Chondrocyte (in vitro differentiated cells): ENCODE results near the gene FIGLA. TPM values are rescaled to one million over a fixed set of nuclear protein-coding genes. Genes with fewer than 3 reads are reported as not detected.

Experiments used
- DNase-seq: peaks from one replicate; pipeline ENCODE4 v3.0.0; 2021; ENCODE audit warnings: mixed read lengths, low spot score
- H3K27ac Mint-ChIP-seq: one replicate; pipeline ENCODE4 v1.8.0; 2021; ENCODE audit warnings: mild to moderate bottlenecking, moderate library complexity, mixed read lengths; ENCODE audit not compliant: unreplicated experiment
- H3K27me3 Mint-ChIP-seq: 2 replicates; pipeline ENCODE4 v1.8.0; 2021; ENCODE audit warnings: low read depth, mixed read lengths
- H3K36me3 Mint-ChIP-seq: 2 replicates; pipeline ENCODE4 v1.8.0; 2021; ENCODE audit warnings: low read depth, mixed read lengths
- H3K4me1 Mint-ChIP-seq: 2 replicates; pipeline ENCODE4 v1.8.0; 2021; ENCODE audit warnings: low read depth, mild to moderate bottlenecking, mixed read lengths
- H3K4me3 Mint-ChIP-seq: one replicate; pipeline ENCODE4 v1.8.0; 2021; ENCODE audit warnings: mild to moderate bottlenecking, moderate library complexity, mixed read lengths; ENCODE audit not compliant: unreplicated experiment
- H3K9me3 Mint-ChIP-seq: 2 replicates; pipeline ENCODE4 v1.8.0; 2021; ENCODE audit warnings: low read depth, mixed read lengths
- total RNA-seq: library from RNA; stranded (reverse); gene quantifications from 3 replicates; pipeline ENCODE4 v1.2.1, GENCODE V29; 2021
- TF ChIP-seq, protein P1 (sequence below): fragments of 200-600 bp; sonication (generic); IDR thresholded peaks from 2 replicates; pipeline ENCODE4 v1.5.0; 2021; ENCODE audit warnings: antibody characterized with exemption, mild to moderate bottlenecking, moderate library complexity

FIGLA gene
- total RNA-seq, 1 donor from 2014 or later: not detected

GRCh38 chr2:70822843-70823242, 32.4 kb upstream of the FIGLA start:
- H3K9me3 Mint-ChIP-seq: no peaks in the 10 kb centered on the region
- H3K27ac Mint-ChIP-seq: no peak overlapping the region
- no peaks in the 10 kb centered on the region for H3K36me3 Mint-ChIP-seq
- TF ChIP-seq, protein P1, sequence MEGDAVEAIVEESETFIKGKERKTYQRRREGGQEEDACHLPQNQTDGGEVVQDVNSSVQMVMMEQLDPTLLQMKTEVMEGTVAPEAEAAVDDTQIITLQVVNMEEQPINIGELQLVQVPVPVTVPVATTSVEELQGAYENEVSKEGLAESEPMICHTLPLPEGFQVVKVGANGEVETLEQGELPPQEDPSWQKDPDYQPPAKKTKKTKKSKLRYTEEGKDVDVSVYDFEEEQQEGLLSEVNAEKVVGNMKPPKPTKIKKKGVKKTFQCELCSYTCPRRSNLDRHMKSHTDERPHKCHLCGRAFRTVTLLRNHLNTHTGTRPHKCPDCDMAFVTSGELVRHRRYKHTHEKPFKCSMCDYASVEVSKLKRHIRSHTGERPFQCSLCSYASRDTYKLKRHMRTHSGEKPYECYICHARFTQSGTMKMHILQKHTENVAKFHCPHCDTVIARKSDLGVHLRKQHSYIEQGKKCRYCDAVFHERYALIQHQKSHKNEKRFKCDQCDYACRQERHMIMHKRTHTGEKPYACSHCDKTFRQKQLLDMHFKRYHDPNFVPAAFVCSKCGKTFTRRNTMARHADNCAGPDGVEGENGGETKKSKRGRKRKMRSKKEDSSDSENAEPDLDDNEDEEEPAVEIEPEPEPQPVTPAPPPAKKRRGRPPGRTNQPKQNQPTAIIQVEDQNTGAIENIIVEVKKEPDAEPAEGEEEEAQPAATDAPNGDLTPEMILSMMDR: no peak
- H3K4me3 Mint-ChIP-seq: no peak overlapping the region
- no peak for DNase-seq
- no peaks in the 10 kb centered on the region for H3K4me1 Mint-ChIP-seq
- H3K27me3 Mint-ChIP-seq: peaks cover 30% of the 10 kb centered on the region

DNA sequence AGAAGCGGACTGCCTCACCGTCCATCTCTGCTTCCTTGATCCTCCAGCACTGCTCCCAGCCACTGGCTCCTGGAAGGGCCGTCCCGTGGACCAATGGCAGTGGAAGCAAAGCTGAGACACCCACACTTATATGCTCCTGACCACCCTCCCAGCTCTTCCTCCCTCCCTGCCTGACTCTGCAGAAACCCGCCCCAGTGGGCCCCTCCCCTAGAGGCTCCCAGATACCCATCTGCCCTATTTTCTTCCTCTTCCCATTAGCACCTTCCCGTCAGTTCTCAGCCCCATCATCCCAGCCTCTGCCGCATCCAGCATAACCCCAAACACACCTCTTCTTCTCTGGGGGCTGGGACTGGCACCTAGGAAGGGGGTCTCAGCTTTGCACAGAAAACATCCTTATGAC, 30.1 kb upstream of the FIGLA start, which contains the start of gene CLEC4F:
Gene CLEC4F (minus strand): TSS at position 101 of the 400 bp plus-strand sequence. CDS start 76 bp downstream, at position 25.
- Mint-ChIP-seq H3K36me3 (no peaks in the 10 kb centered on the region), H3K27ac (no peak within 1 kb of the TSS), H3K4me1 (no peaks in the 10 kb centered on the region), H3K4me3 (no peak within 1 kb of the TSS), H3K9me3 (no peaks in the 10 kb centered on the region), H3K27me3 (peaks cover 47% of the 10 kb centered on the region)
- TF ChIP-seq, protein P1: no peak
- no peak for DNase-seq

- H3K27me3 Mint-ChIP-seq: peaks cover 55% of the 10 kb centered on the region
- TF ChIP-seq, protein P1: no peak
- H3K4me1 Mint-ChIP-seq: no peaks in the 10 kb centered on the region
- no peaks in the 10 kb centered on the region for H3K9me3 Mint-ChIP-seq
- H3K27ac Mint-ChIP-seq: no peak overlapping the region
- DNase-seq: no peak
- no peak overlapping the region for H3K4me3 Mint-ChIP-seq
- no peaks in the 10 kb centered on the region for H3K36me3 Mint-ChIP-seq
Observed at GRCh38 chr2:70817284-70817954, 27.0 kb upstream of the FIGLA start.

GRCh38 chr2:70816726-70817125, 26.3 kb upstream of the FIGLA start:
- Mint-ChIP-seq H3K4me1 (no peaks in the 10 kb centered on the region), H3K36me3 (no peaks in the 10 kb centered on the region), H3K27ac (no peak overlapping the region), H3K9me3 (no peaks in the 10 kb centered on the region), H3K4me3 (no peak overlapping the region), H3K27me3 (peaks cover 59% of the 10 kb centered on the region)
- TF ChIP-seq, protein P1: no peak
- no peak for DNase-seq

- no peak overlapping the region for H3K27ac Mint-ChIP-seq
- TF ChIP-seq, protein P1: no peak
- no peaks in the 10 kb centered on the region for H3K36me3 Mint-ChIP-seq
- H3K9me3 Mint-ChIP-seq: no peaks in the 10 kb centered on the region
- no peaks in the 10 kb centered on the region for H3K4me1 Mint-ChIP-seq
- peaks cover 44% of the 10 kb centered on the region for H3K27me3 Mint-ChIP-seq
- DNase-seq: no peak
- H3K4me3 Mint-ChIP-seq: no peak overlapping the region
Observed at GRCh38 chr2:70808983-70809958, 18.8 kb upstream of the FIGLA start.
